Lung microvascular endothelial cell (primary cell): ENCODE data around the gene CD44. TPM values are rescaled to one million over a fixed set of nuclear protein-coding genes. Genes with fewer than 3 reads are reported as not detected.

ENCODE experiments used
- DNase-seq, 2 donors: peaks; one replicate each; pipeline versions ENCODE4 v3.0.0 to v3.0.0-alpha.2; 2010; ENCODE audit warnings: low read depth in 2 of 2
- total RNA-seq: library from RNA; depleted of rRNA; stranded (reverse); fragments of >200 nt; gene quantifications from 2 replicates; pipeline ENCODE4 v1.2.1, GENCODE V29; 2014

Gene CD44
- total RNA-seq, 1 donor from 2014 or later = 0.79 TPM

DNA sequence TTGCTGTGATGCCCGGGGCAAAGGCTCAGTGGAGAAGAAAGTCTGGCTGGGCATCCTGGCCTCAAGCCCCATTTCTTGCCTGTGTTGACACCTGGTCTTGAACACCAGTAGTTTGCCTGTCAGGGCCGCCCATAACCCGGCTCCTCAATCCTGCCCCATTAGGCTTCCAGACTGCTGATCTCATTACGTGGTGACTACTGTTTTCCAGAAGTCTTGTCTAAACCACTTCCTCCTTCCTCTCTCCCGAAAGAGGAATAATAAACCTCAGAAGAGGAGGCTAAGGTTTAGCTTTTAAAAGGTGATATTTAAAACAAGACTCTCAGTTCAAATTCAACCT lies 97.7 kb downstream of the CD44 start:
- peak in 1 of 2 donors; percentile 50 for DNase-seq

DNA sequence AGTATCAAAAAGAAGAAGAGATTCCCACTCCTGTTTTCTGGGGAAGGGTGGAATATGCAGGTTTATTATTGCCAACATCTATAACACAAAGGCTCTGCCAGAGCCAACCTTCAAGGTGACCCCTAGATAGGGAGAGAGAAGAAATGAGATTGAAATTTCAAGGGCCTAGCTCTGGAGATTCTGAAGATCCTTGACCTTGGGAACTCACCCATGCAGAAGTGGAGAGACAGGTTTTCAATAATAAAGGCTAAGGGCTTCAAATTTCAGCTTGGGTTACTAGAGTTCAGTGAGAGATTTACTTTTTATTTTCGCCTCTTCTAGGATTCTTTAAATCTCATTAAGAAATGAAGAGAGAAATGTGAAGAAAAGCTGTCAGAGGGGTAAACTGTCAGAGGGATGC lies 98.4 kb downstream of the CD44 start:
- DNase-seq = no peak

GRCh38 chr11:35237860-35238715 lies 99.1 kb downstream of the CD44 start:
- DNase-seq = peak; percentile 83 to 86

DNA sequence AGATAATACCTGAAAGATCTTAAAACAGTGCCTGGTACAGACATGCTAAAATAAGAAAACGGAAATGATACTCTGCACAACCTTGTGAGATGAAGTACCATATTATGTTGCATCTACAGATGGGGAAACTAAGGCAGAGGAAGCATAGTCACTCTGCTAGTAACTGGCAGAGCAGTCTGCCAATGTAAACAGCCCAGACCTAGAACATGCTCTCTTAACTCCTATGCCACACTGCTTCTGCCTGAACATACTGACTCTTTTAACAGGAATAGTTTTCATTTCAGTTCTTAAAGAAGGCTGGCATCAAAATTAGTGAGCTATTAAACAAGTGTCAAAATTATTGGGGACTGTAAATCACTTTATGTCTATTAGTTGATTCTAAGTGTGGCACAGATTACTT lies 99.9 kb downstream of the CD44 start:
- no peak for DNase-seq

- no peak for DNase-seq
Measured at GRCh38 chr11:35239471-35240075, 100.6 kb downstream of the CD44 start.

DNA sequence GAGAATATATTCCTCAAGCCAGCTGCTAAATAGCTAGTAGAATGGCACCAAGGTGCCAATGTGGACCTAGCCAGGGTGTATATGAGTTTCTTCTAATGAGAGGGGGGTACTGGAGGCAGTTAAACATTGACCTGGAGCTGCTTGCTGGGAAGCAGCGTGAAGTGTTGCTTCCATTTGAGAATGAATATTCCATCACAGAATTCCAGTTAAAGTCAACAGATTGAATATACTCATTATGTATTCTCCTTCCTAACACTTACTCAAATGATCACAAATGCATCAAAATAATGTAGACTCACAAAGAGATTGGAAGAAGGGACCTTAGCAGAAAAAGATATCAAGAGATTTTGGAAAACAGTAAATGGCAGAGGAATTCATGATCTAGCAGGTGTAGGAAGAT lies 102.1 kb downstream of the CD44 start:
- no peak for DNase-seq

- no peak for DNase-seq
Measured at GRCh38 chr11:35241531-35241930, 102.6 kb downstream of the CD44 start.

- no peak for DNase-seq
Measured at GRCh38 chr11:35242412-35243242, 103.7 kb downstream of the CD44 start.

DNA sequence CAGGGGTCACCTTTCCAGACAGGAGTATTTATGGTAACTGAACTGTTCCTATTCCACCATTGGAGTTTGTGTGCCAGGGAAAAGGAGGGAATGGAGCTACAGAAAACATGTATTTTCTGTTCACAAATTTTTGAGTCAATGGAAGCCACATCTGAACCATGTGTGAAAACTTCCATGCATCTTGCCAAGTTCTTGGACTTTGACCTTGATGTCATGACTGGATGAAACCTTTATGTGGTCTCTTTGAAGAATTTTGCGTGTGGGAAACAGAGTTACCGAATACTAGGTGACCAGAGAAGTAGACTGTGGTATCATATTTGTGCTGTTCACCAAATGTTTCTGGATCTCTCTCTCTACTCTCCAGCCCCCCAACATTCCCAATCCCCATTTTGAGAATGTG lies 104.8 kb downstream of the CD44 start:
- DNase-seq = no peak

GRCh38 chr11:35245056-35245455 lies 106.1 kb downstream of the CD44 start:
- no peak for DNase-seq

DNA sequence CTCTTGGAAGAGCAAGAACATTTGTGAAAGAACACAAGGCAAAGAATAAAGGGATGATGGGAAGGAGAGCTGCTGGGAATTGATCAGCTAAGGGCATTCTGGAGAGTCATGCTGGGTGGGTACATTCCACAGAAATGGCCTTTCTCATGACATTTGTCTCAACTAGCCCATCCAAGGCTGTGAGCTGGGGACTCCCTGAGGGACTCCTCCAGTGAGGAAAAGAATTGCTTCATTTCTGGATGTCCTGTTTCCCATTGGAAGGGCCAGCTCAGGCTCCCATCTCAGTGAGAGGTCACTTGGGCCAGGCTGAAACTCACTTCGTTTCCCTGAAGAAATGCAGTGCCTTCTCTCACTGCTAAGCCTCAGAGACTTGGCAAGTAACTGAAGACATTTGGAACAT lies 106.8 kb downstream of the CD44 start:
- no peak for DNase-seq

- DNase-seq = no peak
Measured at GRCh38 chr11:35246745-35247144, 107.8 kb downstream of the CD44 start.

- DNase-seq = no peak
Measured at GRCh38 chr11:35247428-35247827, 108.5 kb downstream of the CD44 start.

DNA sequence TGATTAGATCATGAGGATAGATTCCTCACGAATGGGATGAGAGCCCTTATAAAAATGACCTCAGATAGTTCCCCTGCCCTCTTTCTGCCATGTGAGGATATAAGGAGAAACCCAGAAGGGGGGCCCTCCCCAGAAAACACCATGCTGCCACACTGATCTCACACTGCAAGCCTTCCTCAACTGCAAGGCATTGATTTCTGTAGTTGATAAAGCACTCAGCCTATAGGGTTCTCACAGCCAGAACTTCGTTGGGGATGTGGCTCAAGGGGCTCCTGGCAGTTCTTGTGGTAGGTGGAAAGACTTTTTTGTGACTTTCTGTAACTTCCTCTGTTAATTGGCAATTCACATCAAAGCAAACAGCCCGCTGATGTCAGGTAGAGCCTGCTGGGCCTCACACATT lies 108.9 kb downstream of the CD44 start:
- no peak for DNase-seq

GRCh38 chr11:35248558-35249323 lies 109.8 kb downstream of the CD44 start:
- DNase-seq = no peak

- no peak for DNase-seq
Measured at GRCh38 chr11:35250192-35250591, 111.2 kb downstream of the CD44 start.

DNA sequence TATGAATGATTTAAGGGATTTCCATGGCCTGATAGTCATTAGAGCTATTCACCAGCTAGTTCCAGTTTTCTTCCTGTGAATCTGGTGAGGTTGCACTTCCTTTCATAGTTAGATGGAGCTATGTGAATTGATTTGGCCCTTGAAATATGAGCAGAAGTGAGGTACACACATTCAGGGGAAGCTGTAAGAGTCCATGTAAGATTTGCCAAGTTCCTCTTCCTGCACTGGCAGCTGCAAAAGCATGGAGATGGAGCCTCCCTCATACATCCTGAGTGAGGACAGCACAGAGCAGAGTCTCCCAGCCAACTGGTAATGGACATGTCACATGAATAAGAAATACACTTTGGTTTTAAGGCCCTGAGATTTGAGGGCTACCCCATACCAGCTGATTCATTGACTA lies 111.7 kb downstream of the CD44 start:
- DNase-seq = no peak

DNA sequence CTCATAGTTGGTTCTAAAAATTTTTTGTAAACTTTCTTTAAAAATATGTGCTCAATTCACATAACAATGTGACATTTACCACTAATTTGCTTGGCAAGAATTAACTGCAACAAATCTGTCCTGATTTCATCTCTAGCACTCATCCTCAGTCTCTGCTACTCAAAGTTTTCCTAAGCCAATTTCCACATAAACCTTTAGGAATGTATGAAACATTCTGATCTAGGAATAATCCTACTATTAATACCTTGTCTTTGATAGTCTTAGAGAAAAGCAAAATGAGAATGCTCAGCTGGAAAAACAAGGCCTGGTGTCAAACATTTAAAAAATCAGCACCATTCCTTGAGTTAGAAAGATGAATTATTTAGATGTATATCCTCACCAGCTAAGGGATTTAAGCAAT lies 114.3 kb downstream of the CD44 start:
- DNase-seq = no peak

- DNase-seq = no peak
Measured at GRCh38 chr11:35255514-35255913, 116.5 kb downstream of the CD44 start.

DNA sequence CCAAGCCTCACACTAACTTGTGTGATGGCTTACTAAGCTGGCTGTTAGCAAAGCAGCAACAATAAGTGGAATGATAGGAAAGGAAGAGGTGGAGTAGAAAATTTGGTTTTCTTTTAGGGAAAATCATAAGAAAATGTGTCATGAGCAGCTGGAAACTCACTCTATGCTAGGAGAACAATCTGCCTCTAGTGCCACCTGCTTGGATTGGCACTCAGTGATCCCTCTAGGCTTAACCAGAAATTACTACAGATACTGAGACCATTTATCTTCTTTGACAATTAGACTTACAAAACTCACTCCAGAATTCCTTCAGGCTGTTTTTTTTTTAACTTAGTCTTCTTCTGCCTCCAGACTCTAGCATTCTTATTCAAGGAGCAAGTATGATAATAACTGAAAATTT lies 117.3 kb downstream of the CD44 start:
- DNase-seq = no peak

- DNase-seq = no peak
Measured at GRCh38 chr11:35257281-35257680, 118.3 kb downstream of the CD44 start.

DNA sequence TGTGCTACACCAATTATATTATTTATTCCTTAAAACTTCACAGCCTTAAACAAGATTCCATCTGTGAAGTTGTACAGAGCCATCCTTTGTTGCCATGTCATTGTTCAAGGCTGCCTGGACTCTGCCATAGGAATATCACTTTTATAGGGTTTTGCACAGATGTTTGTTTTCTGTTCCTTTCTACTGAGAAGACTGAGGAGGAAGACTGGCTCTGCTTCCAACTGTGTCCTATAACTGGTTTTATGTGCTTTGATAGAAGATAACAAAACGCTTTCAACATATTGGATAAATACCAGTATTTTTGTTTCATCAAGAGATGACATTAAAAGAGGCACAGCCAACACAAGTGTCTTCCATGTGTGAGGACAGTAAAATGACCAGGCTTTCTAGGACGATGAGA lies 120.6 kb downstream of the CD44 start:
- DNase-seq = no peak
